ENCODE results near the gene MYO3A.

DNA sequence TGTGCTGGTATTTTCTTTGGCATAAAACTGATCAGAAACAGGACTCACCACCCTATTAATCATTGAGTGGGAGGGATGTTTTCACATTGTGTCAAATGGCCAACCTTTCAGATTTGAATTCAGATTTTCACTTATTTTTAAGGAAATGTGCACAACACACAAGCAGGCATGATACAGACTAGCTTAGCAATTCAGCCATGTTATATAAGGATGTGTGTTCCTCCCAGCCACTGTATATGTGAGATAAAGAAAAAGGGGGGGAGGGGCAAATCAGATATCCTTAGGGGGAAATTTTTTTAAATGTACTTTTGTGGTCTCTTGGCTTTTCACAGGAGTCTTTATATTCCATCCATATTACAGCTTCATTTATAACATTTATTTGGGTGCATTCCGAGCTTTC is 285.6 kb downstream of the MYO3A start:
- TF ChIP-seq, protein P1, sequence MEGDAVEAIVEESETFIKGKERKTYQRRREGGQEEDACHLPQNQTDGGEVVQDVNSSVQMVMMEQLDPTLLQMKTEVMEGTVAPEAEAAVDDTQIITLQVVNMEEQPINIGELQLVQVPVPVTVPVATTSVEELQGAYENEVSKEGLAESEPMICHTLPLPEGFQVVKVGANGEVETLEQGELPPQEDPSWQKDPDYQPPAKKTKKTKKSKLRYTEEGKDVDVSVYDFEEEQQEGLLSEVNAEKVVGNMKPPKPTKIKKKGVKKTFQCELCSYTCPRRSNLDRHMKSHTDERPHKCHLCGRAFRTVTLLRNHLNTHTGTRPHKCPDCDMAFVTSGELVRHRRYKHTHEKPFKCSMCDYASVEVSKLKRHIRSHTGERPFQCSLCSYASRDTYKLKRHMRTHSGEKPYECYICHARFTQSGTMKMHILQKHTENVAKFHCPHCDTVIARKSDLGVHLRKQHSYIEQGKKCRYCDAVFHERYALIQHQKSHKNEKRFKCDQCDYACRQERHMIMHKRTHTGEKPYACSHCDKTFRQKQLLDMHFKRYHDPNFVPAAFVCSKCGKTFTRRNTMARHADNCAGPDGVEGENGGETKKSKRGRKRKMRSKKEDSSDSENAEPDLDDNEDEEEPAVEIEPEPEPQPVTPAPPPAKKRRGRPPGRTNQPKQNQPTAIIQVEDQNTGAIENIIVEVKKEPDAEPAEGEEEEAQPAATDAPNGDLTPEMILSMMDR (IDR thresholded peaks at IDR 0.05): no peak
- no peak for TF ChIP-seq POLR2A (IDR thresholded peaks at IDR 0.05)

All from uterus (tissue), 2 donors.